HG02759 (cell line): ENCODE data around the gene ZNF516.

ENCODE experiments used
- ATAC-seq: cut with Tn5 transposase; IDR thresholded peaks from one replicate; pipeline ENCODE4 v1.9.1; 2021; ENCODE audit warnings: mild to moderate bottlenecking, moderate library complexity; ENCODE audit not compliant: unreplicated experiment

The ZNF516 gene

DNA sequence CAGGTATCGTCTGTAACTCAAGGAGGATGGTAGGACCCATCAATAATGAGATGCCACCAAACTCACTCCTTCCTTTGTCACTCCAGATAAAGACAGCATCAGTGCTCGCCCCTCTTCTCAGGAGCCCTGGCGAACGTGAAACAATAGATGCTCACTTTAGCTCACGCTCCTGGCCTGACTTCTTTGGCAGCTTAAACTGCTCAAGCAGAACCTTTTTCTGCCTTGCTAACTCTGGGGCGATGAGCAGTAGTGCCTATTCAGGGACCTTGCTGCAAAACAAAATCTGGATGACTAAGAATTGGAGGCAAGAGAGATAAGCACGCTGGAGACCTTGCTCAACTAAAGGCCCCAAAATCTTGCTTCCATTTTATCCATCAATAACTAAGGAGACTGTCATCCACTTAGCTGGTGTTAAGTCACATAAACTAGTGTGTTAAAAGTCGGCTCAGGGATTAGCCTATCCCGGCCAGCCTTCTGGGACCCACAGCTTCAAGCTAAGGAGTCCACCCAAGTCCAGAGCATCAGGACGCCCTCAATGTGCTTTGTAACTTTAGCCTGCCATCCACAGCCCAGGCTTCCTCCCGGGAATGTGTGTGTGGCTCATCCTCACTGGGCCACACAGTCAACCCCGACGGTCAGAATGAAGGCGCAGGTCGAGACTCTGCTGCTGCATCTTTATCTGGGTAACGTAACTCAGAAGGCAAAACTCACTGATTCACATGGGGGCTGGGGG, 38.9 kb downstream of the ZNF516 start:
- ATAC-seq, result peak; percentile 57

DNA sequence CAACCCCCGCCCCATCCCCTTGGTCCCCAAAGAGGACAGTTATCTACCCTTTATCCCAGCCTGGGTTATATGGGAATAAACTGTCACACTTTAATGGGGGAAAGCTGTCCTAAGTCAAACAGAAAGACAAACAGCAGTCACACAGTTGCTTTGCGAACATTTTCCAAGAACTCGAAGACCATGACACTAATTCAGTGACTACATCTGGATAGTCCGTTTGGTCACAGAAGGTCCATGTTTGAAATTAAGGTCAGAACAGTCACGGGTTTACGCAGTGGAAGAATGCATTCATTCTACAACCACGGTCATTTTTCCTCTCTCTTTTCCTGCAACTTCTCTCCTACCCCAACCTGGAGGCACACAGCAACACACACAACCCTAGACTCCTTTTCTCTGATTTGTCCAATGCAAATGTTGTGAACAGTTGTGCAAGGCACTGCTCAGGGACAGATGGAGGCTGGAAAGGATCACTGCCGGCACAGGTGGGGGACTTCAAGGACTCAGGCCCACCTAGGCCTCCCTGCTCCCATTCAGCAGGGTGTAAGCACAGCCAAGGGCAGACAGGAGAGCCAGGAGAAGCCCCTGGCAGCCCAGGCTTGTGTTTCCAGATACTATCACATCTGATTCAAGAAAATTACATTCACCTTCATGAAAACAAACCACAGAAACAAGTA, 39.9 kb downstream of the ZNF516 start:
- ATAC-seq, result no peak

DNA sequence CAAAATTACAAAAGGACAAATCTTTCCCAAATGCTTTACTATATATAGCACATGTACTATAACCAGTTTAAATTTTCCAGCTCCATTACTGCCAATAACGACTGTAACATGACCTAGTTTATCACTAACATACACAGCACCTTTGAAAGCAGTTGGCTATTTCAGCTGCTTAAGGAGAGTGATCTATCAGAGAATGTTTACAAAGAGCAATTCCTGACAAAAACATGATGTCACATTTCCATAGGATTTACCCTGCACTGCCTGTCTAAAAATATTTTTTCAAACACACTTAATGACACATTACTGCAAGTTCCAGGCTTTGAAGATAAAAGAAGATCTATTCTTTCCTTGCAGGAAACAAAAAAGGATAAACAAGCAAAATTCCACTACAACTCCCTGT, 40.6 kb downstream of the ZNF516 start:
- ATAC-seq, result no peak

GRCh38 chr18:76453932-76454331, 41.1 kb downstream of the ZNF516 start:
- ATAC-seq, result no peak

DNA sequence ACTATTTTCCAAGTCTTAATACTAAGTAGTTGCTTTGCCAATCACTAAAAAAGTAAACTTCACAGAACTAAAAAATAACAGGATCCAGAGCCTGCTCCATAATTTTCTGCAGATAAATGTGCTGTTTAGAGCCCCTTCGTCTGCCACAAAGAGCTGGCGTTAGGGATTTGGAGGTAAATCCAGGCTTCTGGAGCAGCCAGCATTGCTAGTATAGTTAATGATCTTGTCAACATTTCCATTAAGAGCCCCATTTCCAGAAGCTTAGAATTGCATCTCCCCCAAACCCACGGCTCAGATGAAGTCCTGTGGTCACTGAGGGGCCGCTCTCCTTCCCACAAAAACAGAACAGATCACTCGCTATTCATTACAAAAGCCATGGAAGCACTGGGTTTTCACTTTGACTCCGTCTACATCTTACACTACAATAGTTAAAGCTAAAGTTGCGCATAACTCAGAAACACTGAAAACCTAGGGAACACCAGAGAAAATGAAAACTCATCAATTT, 41.9 kb downstream of the ZNF516 start:
- no peak for ATAC-seq

DNA sequence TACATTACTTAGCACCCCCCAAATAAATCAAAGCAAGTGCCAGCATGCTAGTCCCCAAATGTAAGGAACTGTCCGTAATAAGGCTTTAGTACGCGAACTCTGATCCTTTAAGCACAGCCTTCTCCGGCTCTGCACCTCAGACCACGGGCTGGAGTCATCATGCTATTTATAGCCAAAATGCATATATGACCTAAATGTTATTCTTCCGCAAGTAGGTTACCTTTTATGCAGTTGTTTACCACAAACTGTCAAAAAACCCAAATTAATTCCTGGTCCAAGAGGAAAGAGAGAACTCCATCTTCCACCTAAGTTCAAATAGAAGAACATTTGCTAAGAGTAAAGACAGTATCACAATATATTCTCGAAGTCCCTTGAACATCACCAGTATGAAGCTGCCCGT, 42.7 kb downstream of the ZNF516 start:
- no peak for ATAC-seq

DNA sequence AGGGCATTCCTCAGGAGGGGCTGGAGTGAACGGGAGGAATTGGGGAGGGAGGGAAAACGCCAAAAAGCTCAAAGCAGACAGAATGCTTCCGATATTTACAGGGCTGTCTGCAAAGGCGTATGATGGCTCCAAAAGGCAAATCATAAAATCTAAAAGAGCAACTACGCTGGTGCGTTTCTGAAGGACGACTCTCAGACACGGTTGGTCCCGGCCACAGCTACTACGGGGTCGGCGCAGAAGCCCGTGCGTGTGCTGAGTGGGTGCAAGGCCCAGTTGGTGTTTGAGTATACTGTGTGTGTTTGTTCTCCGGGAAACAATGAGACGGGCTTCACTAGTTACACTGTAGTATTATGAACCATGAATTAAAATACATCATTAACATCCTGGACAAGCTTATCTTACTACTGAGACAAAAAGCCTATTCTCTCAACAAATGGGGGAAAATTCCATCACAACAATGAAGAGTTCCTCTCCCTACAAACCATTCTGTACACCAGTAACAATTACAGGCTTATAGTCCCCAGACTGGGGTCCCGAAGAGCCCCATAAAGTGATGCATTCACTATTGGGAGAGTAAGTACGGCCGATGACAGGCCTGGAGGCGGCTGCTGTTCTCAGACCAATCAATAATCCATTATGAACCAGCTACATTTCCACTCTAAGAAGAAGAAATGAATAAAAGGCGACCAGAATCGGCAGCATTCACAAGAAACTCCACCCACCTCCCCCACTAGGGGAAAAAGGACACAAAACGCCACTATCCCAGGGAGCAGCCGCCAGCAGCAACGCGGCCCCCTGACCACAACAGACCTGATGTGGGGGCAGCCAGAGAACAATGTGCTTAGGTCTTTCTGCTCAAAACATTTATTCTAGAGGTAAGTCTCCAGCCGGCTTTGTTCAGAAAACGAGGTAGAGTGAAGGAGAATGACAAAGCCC, 43.4 kb downstream of the ZNF516 start:
- ATAC-seq, result peak; percentile 33

GRCh38 chr18:76450452-76451395, 44.3 kb downstream of the ZNF516 start:
- ATAC-seq, result peak; percentile 45

DNA sequence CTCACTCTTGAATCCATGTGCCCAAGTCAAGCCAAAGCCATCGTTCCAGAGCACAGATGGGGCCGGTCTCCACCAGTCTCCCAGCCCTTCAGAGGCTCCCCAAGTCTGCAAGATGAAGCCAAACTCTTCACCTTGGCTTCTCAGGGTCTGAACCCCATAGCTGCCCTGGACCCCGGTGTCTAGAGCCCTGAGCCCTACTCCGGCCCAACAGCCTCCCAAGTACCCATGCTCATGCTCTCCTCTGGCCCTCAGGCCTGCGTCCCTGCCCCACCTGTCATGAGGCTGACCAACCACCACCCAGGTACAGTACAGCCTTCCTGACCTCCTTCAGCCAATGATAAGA, 46.0 kb downstream of the ZNF516 start:
- ATAC-seq, result no peak

DNA sequence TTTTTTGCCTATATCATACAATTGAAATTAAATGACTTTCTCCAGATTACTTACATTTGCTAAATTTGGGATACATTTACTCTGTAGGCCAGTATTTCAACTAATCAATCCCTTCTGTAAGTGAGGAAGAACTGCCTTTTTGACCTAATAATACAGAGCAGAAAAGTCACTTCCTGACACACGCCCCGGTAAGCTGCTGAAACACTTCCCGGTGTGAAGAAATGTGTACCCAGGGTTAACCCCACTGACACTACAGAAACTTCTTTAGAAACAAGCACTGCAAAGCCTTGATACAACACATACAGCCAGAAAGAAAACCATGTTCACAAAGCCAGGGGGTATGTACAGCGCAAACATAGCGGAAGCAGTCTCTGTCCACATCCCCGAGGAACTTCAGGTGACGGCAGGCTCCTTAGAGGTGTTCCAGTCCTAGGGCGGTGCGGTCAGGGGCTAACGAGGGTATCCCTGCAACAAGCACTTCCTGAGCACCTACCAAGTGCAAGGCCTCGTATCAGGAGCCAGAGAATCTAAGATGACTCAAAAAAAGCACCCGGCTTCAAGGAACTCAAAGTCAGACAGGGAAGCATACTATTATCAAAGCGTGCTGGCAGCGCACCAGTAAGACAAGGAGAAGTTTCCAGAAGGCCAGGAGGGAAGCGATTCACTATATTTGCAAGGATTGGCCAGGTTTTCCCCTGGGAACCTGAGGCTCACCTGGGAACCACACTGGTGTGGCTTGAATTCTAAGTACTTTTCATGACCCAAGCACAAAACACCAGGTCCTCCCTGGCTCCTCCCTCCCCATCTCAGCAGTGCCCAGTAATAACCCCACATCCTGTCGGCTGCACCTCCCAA, 46.6 kb downstream of the ZNF516 start:
- no peak for ATAC-seq

DNA sequence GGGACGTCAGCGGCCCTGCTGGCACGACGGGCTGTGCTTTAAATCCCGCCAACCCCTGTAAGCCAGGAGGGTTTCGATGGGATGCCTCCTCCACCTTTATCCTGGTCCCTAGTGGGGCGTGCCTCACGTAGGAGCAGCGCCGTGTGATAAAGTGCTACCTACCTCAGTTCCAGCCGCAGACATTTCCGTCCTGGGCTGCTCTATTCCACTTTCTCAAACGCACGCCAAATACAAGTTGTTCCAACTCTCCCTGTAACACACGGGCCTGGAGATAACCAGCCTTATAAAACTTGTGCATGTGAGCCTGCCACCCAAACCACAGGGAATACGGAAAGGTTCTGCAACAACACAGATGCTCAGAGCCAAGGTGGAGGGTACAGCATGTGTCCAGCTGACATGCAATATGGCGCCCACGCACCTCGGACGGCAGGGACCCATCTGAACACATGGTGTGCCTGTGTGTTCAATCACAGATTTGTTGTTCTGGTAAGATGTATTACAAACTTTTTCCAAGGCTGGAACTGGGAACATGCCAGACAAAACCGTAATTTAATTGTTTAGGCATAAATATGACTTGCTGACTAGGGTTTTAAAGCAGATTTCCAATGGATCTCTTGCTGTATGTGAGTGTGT, 47.7 kb downstream of the ZNF516 start:
- ATAC-seq, result no peak

DNA sequence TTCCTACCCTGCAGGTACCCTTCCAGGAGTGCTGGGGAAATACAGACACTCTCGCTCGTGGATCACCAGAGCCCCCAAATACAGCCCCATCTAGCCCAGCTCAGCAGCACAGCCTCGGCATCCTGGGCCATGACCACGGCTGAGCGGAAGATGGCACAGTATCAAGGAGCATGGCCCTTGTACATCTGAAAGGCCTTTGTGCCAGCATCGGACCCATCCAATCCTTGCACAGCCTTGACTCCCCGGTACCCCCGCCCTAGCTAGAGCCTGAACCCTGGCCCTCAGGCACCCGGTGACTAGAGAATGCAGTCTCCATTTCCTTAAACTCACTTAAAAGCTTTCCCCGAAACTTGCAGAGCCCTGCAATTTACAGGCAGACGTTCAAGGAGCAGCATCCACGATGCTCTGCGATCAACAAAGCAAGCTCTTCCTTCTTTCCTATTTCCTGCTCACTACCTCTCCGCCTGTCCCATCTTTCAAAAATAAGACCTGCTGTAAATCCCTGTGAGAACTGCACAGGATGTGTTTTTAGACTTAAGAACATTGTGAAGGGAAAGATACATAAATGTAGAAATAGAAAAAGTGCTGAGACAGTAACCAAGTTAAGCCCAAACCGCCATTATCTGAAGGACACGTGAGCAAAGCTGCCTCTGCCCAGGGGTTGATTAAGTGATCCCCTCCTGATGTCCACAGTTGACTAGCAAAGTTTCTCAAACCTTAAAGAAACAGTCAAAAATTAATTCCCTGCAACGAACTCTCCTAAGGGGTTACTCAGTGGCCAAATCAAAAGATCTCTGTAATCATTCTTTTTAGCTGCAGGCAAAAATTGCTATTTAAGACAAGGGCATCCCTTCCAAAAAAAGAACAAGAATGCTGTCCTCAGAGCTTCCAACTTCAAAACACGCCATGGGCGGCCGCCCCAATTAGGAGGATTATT, 48.5 kb downstream of the ZNF516 start:
- ATAC-seq, result no peak

GRCh38 chr18:76445741-76446232, 49.3 kb downstream of the ZNF516 start:
- ATAC-seq, result no peak

- no peak for ATAC-seq
These were observed 49.8 kb downstream of the ZNF516 start for GRCh38 chr18:76445275-76445674.

DNA sequence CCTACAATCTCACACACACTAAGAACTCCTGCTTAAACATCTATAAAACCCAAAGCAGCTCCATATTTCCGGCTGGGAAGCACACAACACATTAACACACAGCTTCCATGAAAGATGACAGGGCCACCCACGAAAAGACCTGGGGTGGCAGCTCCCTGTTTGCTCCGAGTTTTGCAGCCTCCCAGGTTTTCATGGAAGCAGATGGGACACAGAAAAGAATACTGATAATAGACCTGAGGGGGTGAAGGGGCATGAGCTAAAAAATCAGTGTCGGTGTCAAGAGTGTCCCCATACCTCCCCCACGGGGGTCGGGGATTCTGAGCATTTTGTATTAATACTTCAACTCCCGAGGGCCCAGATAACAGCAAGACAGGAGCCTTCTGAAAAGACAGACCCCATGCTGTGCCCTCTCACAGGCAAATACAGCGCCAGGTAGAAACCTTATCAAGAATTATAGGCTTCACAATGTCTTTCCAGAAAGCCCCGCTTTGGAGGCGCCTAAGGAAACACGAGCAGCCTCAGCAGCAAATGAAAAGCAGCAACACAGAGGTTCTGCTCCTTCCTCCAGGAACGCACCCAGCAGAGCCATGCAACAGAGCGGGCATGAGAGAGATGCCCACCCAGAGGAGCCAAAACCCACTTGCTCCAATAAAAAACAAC, 50.5 kb downstream of the ZNF516 start:
- ATAC-seq, result no peak

DNA sequence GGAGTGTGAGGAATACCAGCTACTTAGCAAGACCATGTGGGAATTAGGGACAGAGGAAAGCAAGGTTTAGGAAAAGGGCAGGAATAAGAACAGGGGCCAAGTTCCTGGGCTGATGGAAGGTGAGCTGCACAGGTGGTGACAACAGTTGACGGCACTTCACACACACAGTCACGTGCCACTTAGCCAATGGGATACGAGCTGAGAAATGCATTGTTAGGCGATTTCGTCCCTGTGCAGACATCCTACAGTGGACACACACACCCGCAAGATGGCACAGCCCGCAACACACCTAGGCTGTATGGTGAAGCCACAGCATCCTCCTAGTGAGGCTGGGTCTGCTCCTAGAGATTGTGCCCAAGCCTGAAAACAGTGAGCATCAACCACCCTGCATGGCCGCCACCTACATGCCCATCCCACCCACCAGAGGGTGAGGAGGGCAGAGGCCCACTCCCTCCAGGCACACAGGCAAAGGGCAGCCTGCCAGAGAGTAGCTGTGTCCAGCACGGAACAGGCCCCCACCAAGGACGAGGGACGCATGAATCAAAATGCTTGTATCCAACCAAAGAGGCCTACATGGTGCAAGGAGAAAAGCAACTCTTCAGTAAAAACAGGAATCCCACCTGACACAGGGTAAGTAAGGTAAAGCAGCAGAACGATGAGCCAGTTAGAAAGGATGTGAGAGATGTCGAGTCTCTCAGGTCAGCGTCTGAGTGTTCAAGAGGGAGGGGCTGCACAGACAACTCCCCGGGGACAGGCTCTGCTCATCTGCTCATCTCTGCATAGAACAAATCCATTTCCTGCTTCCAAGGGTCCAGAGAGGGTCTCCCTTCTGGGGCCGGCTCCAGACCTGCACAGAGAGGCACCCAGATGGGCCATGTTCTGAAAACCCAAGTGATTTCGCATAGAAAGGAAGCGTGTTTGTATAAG, 51.3 kb downstream of the ZNF516 start:
- no peak for ATAC-seq
